ENCODE results near the gene ARHGAP20.

Gene ARHGAP20

GRCh38 chr11:110711776-110712658 lies at the start of gene ARHGAP20:
Gene ARHGAP20, minus strand, starts transcription at chr11:110712437. Its CDS starts 206 bp downstream, at chr11:110712231.
- no peak for DNase-seq

- no peak for DNase-seq
These were observed 49.8 kb upstream of the ARHGAP20 start for GRCh38 chr11:110761991-110762390.

DNA sequence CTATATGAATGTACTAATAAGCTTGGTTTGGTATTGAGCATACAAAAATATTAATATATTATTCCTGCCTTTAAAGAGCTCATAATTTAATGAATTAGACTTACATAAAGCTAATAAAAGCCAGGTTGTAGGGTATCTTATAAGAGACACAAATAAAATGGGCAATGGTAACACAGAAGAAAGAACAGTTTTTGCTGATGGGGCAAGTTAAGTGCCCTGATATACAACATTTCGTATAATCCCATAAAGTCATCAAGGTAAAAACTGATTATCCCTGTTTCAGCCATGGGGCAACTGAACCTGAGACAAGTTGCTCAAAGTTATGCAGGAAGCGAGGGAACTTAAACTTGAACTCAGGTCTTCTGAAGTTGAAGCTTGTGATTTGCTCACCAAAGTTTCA lies 48.9 kb upstream of the ARHGAP20 start:
- DNase-seq: no peak

- no peak for DNase-seq
These were observed 47.7 kb upstream of the ARHGAP20 start for GRCh38 chr11:110759972-110760381.

DNA sequence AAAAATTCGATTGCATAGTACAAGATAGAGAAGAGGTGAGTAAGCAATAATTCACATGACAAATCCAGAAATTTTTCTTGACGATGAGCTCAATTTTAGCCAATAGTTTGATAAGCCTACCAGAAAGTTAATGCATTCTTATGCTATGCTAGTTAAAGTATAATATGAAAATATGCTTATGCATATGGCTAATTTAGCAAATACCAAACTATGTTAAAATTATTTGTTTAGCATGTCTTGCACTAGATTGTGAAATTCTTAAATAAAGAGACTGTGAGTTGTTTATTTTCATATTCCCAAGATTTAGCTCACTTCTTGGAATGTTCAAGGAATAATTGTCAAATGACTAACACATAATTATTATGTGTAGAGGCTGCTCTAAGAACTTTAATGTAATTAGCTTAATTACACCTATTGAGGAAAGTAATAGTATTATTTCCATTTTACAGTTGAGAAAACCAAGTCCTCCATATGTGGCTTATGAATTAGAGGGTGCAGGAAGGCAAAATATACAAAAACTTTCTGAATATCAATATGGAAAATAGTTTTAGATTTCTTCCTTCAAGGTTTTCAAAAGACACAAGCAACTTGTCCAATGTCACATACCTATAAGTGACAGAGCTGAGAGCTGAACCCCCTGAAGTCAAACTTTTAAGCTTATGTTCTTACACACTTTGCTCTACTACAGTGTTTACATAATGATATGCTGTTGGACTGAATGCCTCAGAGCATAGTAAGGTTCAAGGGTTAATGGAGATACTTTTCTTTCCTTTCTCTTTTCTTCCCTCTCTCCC lies 45.9 kb upstream of the ARHGAP20 start:
- DNase-seq: no peak

DNA sequence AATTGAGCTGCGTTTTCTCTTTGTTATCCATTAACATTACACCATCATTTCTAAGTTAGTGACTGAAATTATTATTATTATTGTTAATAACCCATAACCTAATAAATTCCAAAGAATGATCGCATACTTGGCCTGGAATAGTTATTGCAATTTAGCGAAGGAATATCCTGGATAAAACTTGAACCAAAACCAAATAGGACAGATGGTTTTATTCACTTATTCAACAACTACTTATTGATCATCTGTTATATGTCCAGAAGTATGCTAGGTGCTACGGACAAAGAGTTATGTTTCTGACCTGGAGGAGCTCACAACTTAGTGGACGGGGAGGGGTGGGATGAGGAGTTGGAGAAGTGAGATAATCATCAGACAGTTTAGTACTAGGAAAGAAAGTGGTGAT lies 44.8 kb upstream of the ARHGAP20 start:
- no peak for DNase-seq

- no peak for DNase-seq
These were observed 43.7 kb upstream of the ARHGAP20 start for GRCh38 chr11:110755941-110756340.

- DNase-seq: no peak
These were observed 40.7 kb upstream of the ARHGAP20 start for GRCh38 chr11:110752890-110753289.

GRCh38 chr11:110750100-110750499 lies 37.9 kb upstream of the ARHGAP20 start:
- DNase-seq: no peak

DNA sequence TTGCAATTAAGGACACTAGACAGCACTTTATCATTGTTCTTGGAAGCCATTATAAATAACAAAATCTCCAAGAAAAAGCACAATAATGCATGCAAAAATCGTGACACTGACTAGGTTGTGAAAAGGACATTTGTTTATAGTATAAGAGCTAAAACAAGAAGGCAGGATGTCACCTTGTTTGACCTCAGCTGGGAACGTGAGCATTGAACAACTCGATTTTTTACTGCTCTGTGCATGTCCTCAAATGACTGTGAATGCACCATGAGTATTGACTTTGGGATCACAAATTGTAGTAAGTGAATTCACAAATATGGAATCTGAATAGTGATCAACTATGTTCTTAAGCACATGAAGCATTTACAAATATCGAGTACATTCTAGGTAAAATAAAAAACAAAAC lies 35.3 kb upstream of the ARHGAP20 start:
- DNase-seq: no peak

- DNase-seq: no peak
These were observed 26.4 kb upstream of the ARHGAP20 start for GRCh38 chr11:110738641-110739040.

- no peak for DNase-seq
These were observed 25.4 kb upstream of the ARHGAP20 start for GRCh38 chr11:110737593-110737992.

- no peak for DNase-seq
These were observed 23.9 kb upstream of the ARHGAP20 start for GRCh38 chr11:110736171-110736553.

- DNase-seq: no peak
These were observed 23.4 kb upstream of the ARHGAP20 start for GRCh38 chr11:110735455-110736170.

DNA sequence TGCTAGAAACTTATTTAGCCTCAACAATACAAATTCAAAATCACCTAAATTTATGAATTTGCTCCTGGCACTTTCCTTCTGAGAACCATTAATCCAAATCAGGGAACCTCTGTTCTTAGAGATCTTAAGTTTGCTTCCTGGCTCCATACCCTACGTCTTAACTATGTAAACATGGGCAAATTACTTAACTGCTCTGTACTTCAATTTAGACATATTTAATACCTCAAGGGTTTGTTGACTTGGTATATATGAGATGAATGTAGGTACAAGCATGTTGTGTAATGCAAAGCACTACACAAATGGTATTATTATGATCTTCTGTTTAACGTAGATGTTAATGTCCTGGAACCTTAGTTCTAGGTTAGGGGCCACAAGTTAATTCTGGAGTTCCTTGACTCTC lies 22.6 kb upstream of the ARHGAP20 start:
- DNase-seq: no peak

GRCh38 chr11:110730773-110731172 lies 18.5 kb upstream of the ARHGAP20 start:
- DNase-seq: no peak

DNA sequence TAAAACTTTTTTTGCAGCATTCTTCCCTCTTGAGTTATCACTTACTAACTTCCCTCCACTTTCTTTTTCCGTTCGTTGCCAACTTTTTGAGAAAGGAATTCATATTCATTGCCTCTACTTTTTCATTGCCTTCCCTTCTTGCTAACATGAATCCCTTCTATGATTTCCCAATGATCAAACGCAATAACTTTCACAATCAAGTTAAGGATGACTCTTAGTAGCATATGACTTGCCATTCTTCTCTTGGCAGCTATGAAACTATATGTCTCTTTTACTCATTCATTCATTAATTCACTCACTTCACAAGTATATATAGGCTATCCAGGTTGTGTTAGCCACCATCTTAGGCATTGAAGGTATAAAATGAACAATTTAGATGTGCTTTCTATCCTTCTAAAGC lies 16.6 kb upstream of the ARHGAP20 start:
- DNase-seq: no peak

DNA sequence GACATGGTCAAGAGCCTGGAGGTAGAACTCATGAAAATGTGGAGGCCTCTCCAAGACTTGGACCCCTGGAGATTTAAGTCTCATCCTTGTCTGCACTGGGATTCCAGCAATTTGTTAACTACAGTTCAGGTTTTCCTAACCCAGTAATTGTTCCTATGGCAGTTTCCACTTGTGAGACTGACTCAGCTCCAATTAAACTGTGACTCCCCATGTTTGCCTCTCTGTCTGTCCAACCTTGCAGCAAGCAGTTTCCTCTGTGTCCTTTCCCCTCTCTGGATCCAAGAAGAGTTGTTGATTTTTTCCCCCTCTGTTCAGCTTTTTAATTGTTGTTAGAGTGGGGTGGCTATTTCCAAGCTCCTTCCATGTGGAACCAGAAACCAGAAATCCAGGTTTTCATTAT lies 16.2 kb upstream of the ARHGAP20 start:
- no peak for DNase-seq

- DNase-seq: no peak
These were observed 12.1 kb upstream of the ARHGAP20 start for GRCh38 chr11:110724358-110724757.

DNA sequence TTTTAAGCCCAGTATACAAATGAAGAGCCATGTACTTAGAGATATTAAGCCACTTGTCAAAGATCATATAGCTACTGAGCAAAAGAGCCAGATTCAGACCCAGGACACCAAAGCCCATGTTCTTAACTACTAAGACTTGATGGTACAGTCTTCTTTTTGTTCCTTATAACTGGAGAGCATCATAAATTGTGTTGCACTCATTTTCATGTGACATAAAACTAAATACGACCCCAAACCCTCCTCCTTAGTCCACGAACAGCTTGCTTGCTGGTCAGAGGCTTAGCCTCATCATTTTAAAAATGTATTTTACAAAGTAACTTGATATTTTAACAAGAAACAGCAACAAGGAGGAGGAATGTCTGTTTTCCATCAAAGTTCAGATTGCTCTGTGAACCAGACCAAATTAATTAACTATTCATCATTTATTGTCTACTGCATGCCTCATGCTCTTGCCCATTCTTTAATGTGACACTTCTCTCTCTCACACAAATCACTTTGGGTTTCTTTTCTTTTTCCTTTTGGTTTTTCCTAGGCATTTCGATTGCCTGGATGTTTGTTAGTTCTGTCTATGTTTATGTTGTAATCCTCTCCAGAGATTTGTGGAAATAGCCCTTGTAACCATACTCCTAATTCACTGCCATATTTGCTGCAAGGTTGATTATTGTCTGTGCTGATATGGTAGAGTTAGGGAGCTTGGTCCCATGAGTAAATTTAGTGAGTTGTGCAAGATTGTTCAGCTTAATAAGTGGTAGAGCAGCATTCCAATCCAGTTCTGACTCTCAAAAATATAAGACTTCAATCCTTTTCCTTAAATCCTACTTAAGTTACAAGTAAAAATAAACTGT lies 8.4 kb upstream of the ARHGAP20 start:
- DNase-seq: no peak

DNA sequence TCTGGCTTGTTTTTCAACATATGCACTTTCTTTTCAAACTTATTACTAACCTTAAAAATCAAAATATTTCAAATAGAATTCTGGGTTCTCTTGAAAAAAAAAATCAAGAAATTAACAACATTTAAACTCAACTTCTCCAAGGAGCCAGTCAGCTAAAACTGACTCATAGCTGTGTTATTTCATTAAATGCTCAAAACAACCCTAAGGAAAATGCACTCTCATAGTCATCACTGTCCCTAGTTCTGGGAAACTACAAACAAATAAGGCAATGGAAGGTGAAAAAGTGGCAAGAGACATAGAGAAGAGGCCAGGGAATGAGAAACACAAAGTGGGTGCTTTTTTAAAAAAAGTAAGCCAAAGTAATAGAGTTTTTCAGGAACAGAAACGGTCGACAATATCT lies 4.1 kb upstream of the ARHGAP20 start:
- DNase-seq: no peak

DNA sequence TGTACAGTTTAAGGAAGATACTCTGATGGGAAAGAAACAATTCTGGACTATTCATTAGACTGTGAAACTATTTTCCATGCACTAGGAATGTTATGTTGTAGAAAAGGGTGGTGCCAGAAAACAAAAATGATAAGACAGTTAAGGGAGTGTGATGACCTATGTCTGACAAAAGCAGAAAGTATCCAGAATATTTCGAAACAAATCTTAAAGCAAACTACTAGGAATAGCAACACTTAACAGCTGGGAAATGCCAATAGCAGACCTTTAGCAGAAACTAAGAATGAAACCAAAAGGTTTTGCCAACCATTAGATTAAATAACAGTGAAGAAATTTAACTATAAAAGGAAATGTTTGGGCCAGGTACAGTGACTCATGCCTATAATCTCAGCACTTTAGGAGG lies 3.3 kb upstream of the ARHGAP20 start:
- DNase-seq: no peak

DNA sequence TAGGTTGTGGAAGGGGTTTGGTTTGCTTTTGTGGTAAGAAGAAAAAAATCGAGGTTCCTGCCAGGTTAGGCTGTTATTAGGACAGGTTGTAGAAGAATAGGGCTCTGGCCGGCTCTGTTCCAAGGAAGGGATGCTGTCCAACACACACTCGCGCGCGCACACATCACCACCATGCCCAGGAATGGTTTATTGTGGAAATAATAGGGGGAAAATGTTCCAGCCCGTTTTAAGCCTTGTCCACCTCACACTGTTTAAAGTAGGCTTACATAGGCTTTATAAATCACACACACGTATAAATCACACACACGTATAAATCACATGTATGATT lies 1.2 kb upstream of the ARHGAP20 start:
- no peak for DNase-seq
